NCI-H187 (cell line): ENCODE data around the gene POGLUT2.

ENCODE experiments used
- DNase-seq, 2 experiments: peaks; one replicate each; lab custom pipeline; 2025; lab: John Stamatoyannopoulos, UW

Gene POGLUT2

DNA sequence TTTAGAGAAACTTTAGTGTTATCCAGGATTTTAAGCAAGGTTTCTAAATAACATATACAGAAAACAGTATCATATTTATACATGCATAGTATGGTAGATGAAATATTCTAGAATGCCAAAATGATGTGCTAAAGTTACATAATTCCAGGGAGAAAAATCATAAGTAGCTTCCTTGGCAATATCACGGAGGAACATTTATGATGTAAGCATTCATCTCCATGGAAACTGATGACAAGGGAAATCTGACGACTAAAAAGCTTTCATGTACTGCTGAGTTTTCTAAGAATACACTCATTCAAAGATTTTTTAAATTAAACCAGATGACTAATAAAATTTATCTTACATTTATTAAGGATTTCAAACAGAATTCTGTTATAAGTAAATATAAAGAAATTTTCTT lies 29.9 kb downstream of the POGLUT2 start:
- DNase-seq = no peak

DNA sequence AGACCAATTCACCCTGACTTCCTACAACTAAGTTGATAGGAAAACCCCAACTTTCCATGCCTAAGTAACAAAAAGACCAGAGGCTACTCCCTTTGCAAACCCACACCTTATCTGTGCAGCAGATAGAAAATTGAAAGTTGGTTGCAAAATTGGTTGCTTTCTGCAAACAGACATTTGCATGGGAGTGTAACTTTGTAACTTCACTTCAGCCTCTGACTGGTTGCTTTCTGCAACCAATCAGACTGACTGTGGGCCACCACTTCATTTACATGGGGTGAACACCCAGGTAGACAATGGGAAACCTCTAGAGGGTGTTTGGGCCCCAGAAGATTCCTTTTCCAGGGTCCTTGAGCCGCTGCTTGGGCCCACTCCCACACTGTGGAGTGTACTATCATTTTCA lies 35.0 kb downstream of the POGLUT2 start:
- DNase-seq = no peak

DNA sequence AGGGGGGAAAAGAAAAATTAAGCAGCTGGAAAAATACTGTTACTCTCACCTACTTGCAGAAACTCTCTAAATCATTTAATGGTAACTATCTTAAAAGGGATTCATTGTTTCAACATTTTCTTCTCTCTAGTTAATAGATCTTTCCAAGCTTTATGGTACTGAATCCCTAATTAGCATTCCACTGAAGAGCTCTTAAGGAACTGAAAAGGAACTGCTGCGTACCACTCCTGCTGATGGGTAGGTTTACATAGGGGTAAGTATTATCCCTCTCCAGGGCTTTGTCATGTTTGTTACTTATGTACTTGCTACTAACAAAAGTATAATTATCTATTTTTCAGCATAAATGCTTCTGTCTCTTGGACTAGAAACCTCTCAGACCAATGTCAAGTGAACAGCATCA lies 37.7 kb downstream of the POGLUT2 start:
- no peak for DNase-seq

DNA sequence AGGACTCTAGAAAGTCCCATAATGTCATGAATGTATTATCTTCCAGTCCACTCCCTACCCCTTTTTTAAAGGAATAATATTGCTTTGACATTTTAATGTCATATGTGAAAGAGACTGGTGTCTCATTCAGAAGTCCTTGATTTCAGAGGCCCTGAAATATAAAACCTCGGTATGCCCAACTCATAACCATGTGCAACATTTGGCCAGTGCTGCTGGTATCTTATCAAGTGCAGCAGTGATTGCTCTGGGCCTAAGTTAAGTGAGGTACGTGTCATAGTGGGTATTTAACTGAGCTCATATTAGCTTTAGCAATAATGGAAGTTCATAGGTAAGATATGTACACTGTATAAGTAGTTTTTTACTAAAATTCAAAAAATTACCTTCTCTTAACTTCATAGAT lies 39.9 kb downstream of the POGLUT2 start:
- no peak for DNase-seq

DNA sequence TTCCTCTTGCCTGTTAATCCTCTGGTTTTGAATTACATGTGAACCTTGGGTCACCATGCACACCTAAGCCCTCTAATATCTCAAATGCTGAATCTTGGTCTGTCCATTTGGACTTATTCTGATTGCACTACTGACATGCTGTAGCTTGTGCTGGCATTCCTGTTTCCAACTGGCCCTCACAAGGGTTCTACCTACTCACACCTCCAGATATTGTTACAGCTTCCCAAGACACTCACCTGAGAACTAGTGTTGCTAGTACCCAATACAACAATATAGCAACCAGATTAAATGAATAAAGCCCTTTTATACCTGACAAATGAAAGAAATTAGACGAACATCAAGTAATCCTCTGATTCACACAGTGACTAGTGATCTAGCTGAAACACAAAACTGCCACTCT lies 41.8 kb downstream of the POGLUT2 start:
- DNase-seq = no peak

DNA sequence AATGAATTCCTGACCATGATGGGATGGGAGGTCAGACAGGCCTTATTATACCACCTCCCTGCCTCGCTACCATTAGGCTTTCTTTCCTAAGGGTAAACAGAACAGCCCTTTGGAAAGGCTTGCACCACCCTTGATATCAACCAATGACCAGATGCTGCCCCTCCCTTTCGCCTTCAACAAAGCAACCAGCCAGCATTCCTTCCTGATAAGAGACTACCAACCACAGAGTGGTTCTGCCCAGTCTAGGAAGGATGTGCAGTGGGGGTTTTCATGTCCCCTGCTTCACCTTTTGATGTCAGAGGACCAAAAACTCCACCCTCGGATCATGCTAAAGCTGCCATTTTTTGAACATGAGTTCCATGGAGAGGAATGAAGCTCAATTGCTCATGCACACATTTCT lies 46.9 kb downstream of the POGLUT2 start:
- no peak for DNase-seq

DNA sequence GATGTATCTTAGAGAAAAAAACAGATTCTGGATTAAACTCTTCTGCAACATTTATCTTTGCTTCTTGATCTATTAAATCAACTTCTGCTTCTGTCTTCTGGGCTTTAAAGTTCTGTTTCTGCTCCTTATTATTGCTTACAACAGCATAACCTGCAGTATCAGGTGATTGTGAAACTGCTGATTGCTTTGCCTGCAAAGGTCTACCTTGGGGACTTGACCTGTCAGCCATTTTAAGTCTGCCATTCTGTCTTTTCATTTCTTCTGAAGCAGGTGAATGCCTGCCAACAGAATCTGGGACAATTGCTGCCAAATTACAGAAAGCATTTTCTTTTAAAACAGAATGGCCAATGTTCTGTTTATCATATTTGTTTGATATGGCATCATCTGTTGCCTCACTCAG lies 56.3 kb downstream of the POGLUT2 start:
- no peak for DNase-seq

DNA sequence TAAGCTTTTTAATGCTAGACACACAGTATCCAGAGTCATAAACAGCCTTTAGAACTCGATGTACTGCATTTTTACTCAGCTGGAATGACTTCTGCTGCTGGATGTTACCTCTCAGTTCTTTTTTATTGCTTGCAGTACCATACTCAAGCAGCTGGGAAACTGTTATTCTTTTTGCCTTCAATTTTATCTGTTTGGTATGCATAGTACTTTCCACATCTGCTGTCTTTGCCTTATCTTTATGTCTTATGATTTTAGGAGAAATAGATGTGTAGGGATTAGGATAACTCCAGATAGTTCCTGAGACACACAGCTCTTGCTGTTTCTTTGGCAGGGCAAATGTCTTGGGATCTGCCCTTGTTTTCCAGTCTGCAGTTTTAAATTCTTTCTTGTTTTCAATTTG lies 56.7 kb downstream of the POGLUT2 start:
- no peak for DNase-seq
